Measurements from ENCODE around the gene PDCD6IP. TPM values are rescaled to one million over a fixed set of nuclear protein-coding genes. Genes with fewer than 3 reads are reported as not detected.

Gene PDCD6IP
- total RNA-seq, 1 experiment from 2014 or later, result 266 TPM

DNA sequence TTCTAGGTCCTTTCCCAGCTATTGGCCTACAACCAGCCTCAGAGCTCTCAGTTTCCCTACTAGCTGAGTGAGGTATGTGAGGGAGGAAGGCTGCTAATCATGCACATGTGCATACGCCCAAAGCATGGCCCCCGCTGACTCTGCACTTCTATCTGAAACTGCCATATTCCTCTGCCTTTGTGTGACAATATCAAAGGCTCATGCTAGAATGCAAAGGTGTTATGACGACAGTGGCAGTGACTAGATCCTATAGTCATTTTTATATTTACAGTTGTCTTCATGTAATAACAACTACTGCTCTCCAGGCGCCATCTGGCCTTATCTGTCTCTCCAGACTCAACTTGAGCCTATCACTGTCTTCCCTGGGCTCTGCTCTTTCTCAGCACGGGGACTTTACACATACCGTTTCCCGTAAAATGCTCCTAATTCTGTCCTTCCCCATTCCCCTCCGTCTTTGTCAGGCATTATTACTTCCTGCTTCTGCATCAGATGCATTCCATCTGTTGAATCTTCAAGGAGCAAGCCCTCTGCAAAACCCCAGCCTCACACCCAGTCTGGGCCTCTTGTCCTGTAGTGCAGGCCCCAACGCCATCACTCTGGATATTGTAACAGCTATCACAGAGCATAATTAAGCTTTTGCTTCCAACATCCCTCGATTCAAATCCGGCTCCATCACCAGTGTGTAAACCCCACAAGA is 102.5 kb downstream of the PDCD6IP start:
- H3K9me2 ChIP-seq (replicated peaks; ENCODE audit: low read length), result no peaks in the 10 kb centered on the region
- POLR2A ChIA-PET (ENCODE audit: unreplicated experiment), result no interaction called here
- no peak overlapping the region for H3K4me2 ChIP-seq (ENCODE audit: low read length)
- H3K79me2 ChIP-seq (ENCODE audit: low read length), result no peaks in the 10 kb centered on the region
- no peak overlapping the region for H3K4me3 ChIP-seq (ENCODE audit: low read length)
- no peaks in the 10 kb centered on the region for H3K36me3 ChIP-seq (ENCODE audit: low read depth, low read length)
- H3K27ac ChIP-seq (ENCODE audit: low read length), result no peak overlapping the region
- no peak for TF ChIP-seq EZH2phosphoT487 (IDR thresholded peaks at IDR 0.05; ENCODE audit: borderline replicate concordance, low read length)
- TF ChIP-seq, protein P1, sequence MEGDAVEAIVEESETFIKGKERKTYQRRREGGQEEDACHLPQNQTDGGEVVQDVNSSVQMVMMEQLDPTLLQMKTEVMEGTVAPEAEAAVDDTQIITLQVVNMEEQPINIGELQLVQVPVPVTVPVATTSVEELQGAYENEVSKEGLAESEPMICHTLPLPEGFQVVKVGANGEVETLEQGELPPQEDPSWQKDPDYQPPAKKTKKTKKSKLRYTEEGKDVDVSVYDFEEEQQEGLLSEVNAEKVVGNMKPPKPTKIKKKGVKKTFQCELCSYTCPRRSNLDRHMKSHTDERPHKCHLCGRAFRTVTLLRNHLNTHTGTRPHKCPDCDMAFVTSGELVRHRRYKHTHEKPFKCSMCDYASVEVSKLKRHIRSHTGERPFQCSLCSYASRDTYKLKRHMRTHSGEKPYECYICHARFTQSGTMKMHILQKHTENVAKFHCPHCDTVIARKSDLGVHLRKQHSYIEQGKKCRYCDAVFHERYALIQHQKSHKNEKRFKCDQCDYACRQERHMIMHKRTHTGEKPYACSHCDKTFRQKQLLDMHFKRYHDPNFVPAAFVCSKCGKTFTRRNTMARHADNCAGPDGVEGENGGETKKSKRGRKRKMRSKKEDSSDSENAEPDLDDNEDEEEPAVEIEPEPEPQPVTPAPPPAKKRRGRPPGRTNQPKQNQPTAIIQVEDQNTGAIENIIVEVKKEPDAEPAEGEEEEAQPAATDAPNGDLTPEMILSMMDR (conservative IDR thresholded peaks at IDR 0.05; ENCODE audit: low read depth, low read length), result no peak
- no peak for TF ChIP-seq EZH2 (IDR thresholded peaks at IDR 0.05; ENCODE audit: low read length, unreplicated experiment)
- CTCF ChIA-PET, result no interaction called here
- no peak overlapping the region for H3K9ac ChIP-seq (ENCODE audit: low read length)
- no peaks in the 10 kb centered on the region; the same call in 1 of the 2 replicates for H3K27me3 ChIP-seq (ENCODE audit: low read length)
- no peak overlapping the region for H2AFZ ChIP-seq (ENCODE audit: low read length)
- no peaks in the 10 kb centered on the region for H3K9me3 ChIP-seq (ENCODE audit: low read length)
- ATAC-seq, result no peak
- intact Hi-C loops (cut with micrococcal nuclease), result no loop called here
- H4K20me1 ChIP-seq (ENCODE audit: low read length), result no peaks in the 10 kb centered on the region
- DNase-seq, result no peak
- BruUV-seq (replicated peaks), result no TSS peak
- no peaks in the 10 kb centered on the region for H3K4me1 ChIP-seq (ENCODE audit: insufficient read depth, low read length)
- no peaks in the 10 kb centered on the region for H3F3A ChIP-seq (ENCODE audit: low read length, unreplicated experiment)

DNA sequence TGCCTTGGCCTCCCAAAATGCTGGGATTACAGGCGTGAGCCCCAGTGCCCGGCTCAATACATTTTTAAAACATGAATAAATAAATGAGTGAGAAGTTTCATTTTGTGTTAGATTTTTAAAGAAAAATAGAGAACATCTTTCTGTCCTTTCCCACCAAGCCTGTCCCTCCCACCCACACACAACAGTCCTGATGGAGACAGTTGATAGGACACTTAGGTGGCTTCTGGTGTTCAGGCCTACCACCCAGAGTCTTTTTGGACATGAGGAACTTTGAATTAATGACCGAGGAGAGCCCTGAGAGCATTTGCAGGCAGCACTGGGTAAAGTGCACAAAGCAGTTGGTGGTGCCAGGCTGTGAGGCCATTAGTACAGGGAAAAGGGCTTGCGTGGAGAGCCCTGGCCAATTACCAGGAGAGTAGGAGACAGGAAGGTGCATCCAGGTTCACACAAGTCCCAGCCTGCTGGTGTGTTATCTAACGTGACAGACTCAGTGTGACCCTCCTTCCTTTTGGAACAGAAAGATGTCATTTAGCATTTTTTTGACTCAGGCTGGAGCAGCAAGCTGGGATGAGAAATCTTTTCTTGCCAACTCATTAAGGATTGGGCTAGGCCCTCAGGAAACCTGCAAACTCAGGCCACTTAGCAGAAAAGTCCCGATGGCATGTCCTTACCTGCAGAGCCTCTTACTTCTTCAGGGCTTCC is 103.6 kb downstream of the PDCD6IP start:
- H3K9me3 ChIP-seq (ENCODE audit: low read length), result no peaks in the 10 kb centered on the region
- H3K4me3 ChIP-seq (ENCODE audit: low read length), result no peak overlapping the region
- H2AFZ ChIP-seq (ENCODE audit: low read length), result no peak overlapping the region
- no peak overlapping the region for H3K4me2 ChIP-seq (ENCODE audit: low read length)
- intact Hi-C loops (cut with micrococcal nuclease), result no loop called here
- no peaks in the 10 kb centered on the region for H3K79me2 ChIP-seq (ENCODE audit: low read length)
- no peaks in the 10 kb centered on the region for H3K4me1 ChIP-seq (ENCODE audit: insufficient read depth, low read length)
- ChIA-PET CTCF (no interaction called here), POLR2A (ENCODE audit: unreplicated experiment) (no interaction called here)
- ATAC-seq (no peak), DNase-seq (no peak)
- H3K9ac ChIP-seq (ENCODE audit: low read length), result no peak overlapping the region
- H3F3A ChIP-seq (ENCODE audit: low read length, unreplicated experiment), result no peaks in the 10 kb centered on the region
- no TSS peak for BruUV-seq (replicated peaks)
- no peak overlapping the region for H3K27ac ChIP-seq (ENCODE audit: low read length)
- H4K20me1 ChIP-seq (ENCODE audit: low read length), result no peaks in the 10 kb centered on the region
- H3K36me3 ChIP-seq (ENCODE audit: low read depth, low read length), result no peaks in the 10 kb centered on the region
- H3K9me2 ChIP-seq (replicated peaks; ENCODE audit: low read length), result no peaks in the 10 kb centered on the region
- H3K27me3 ChIP-seq (ENCODE audit: low read length), result no peaks in the 10 kb centered on the region; the same call in 1 of the 2 replicates
- TF ChIP-seq EZH2 (IDR thresholded peaks at IDR 0.05; ENCODE audit: low read length, unreplicated experiment) (no peak), EZH2phosphoT487 (IDR thresholded peaks at IDR 0.05; ENCODE audit: borderline replicate concordance, low read length) (no peak)
- TF ChIP-seq, protein P1 (conservative IDR thresholded peaks at IDR 0.05; ENCODE audit: low read depth, low read length), result no peak

DNA sequence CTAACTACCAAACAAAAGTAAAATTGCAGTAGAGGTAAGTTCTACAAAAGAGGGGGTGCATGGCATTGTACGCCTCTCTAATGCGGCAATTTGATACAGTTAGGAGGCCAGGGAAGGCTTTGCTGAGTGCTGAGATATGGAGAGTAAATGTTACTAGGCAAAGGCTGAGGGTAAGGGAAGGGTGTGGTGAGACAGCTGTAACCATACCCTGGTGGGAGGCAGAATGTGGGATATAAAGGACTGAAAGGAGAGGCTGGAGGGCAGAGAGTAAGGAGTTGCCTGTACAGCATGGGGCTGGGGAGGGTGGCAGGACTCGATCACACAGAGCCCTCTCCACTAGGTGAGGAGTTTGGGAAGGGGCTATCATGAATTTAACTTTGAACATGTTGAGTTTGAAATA is 106.3 kb downstream of the PDCD6IP start:
- peaks cover 1% of the 10 kb centered on the region; the same call in 1 of the 2 replicates for H3K27me3 ChIP-seq (ENCODE audit: low read length)
- no peaks in the 10 kb centered on the region for H3K9me3 ChIP-seq (ENCODE audit: low read length)
- no peaks in the 10 kb centered on the region for H3K79me2 ChIP-seq (ENCODE audit: low read length)
- no peaks in the 10 kb centered on the region for H3K36me3 ChIP-seq (ENCODE audit: low read depth, low read length)
- H4K20me1 ChIP-seq (ENCODE audit: low read length), result no peaks in the 10 kb centered on the region
- DNase-seq (no peak), ATAC-seq (no peak)
- intact Hi-C loops (cut with micrococcal nuclease), result no loop called here
- no TSS peak for BruUV-seq (replicated peaks)
- no peak overlapping the region for H3K4me3 ChIP-seq (ENCODE audit: low read length)
- CTCF ChIA-PET, result no interaction called here
- no peaks in the 10 kb centered on the region for H3F3A ChIP-seq (ENCODE audit: low read length, unreplicated experiment)
- H3K4me2 ChIP-seq (ENCODE audit: low read length), result no peak overlapping the region
- POLR2A ChIA-PET (ENCODE audit: unreplicated experiment), result no interaction called here
- TF ChIP-seq EZH2 (IDR thresholded peaks at IDR 0.05; ENCODE audit: low read length, unreplicated experiment), result no peak
- TF ChIP-seq EZH2phosphoT487 (IDR thresholded peaks at IDR 0.05; ENCODE audit: borderline replicate concordance, low read length), result no peak
- TF ChIP-seq, protein P1 (conservative IDR thresholded peaks at IDR 0.05; ENCODE audit: low read depth, low read length), result no peak
- no peak overlapping the region for H3K9ac ChIP-seq (ENCODE audit: low read length)
- no peak overlapping the region for H2AFZ ChIP-seq (ENCODE audit: low read length)
- no peaks in the 10 kb centered on the region for H3K9me2 ChIP-seq (replicated peaks; ENCODE audit: low read length)
- no peaks in the 10 kb centered on the region for H3K4me1 ChIP-seq (ENCODE audit: insufficient read depth, low read length)
- H3K27ac ChIP-seq (ENCODE audit: low read length), result no peak overlapping the region
